ENCODE results near the gene PAIP1. TPM values are rescaled to one million over a fixed set of nuclear protein-coding genes. Genes with fewer than 3 reads are reported as not detected.

Gene PAIP1
- 103 to 114 TPM (median 108 TPM) in 5 replicates for total RNA-seq (2022; extraction: Qiagen RNA extraction)

GRCh38 chr5:43556857-43557542, at the start of gene PAIP1:
Gene PAIP1 (minus strand): TSS chr5:43557077. CDS start chr5:43556846, 231 bp downstream.

GRCh38 chr5:43602461-43603343, 45.8 kb upstream of the PAIP1 start, which contains the start of gene NNT:
Gene NNT (plus strand): TSS chr5:43603180. CDS start chr5:43609196, 6,016 bp downstream.

GRCh38 chr5:43514816-43515677, 41.8 kb downstream of the PAIP1 start, which contains the start of gene C5orf34:
Gene C5orf34 (minus strand): TSS chr5:43515148. CDS start chr5:43509339, 5,809 bp downstream.

GRCh38 chr5:43483298-43484105, 73.4 kb downstream of the PAIP1 start, which contains the start of gene TMEM267:
Gene TMEM267 (minus strand): TSS chr5:43483865. CDS start chr5:43453969, 29,896 bp downstream.

Other genes with a start within 250 kb of the PAIP1 start
- gene HMGCS1, start 243.7 kb downstream of the PAIP1 start, total RNA-seq (2022; extraction: Qiagen RNA extraction): 44.7 to 62.8 TPM (median 54.0 TPM) in 5 replicates
- 0.08 to 0.23 TPM (median 0.15 TPM) in 5 replicates for gene CCL28, start 144.7 kb downstream of the PAIP1 start, total RNA-seq (2022; extraction: Qiagen RNA extraction)
- gene TMEM267, start 73.2 kb downstream of the PAIP1 start, total RNA-seq (2022; extraction: Qiagen RNA extraction): 18.3 to 23.5 TPM (median 21.5 TPM) in 5 replicates
- 3.0 to 6.2 TPM (median 5.1 TPM) in 5 replicates for gene C5orf34, start 41.9 kb downstream of the PAIP1 start, total RNA-seq (2022; extraction: Qiagen RNA extraction)
- 9.8 to 15.9 TPM (median 11.1 TPM) in 5 replicates for gene NNT, start 46.1 kb upstream of the PAIP1 start, total RNA-seq (2022; extraction: Qiagen RNA extraction)

All from A549 treated with CORT108297 at 1 μM for 4 hours (cell line).